Uterus (tissue), 4 donors: ENCODE data around the gene FGG. TPM values are rescaled to one million over a fixed set of nuclear protein-coding genes. Genes with fewer than 3 reads are reported as not detected.
"Not testable (repeated sequence)": the region's sequence is repeated elsewhere in the genome, so short reads cannot be mapped to it uniquely, and the experiment has no call there.

Source experiments
- DNase-seq, 2 donors: peaks; one replicate each; pipeline ENCODE4 v3.0.0-alpha.2; 2019 to 2020
- H3K27ac ChIP-seq, 2 donors: fragments of 200-600 bp; sonication (generic); 1 replicate in 1 of 2; 2 replicates in 1 of 2; pipeline ENCODE4 v1.5.1; 2016 to 2018
- H3K27me3 ChIP-seq, 2 donors: fragments of 200-600 bp; sonication (generic); one replicate each; pipeline ENCODE4 v1.5.1; 2018 to 2019; ENCODE audit warnings: control low read depth in 1 of 2
- H3K36me3 ChIP-seq, 2 donors: fragments of 200-600 bp; sonication (generic); one replicate each; pipeline ENCODE4 v1.5.1; 2019; ENCODE audit warnings: control low read depth in 1 of 2
- H3K4me1 ChIP-seq, 2 donors: fragments of 200-600 bp; sonication (generic); one replicate each; pipeline ENCODE4 v1.5.1; 2018 to 2019; ENCODE audit warnings: control low read depth in 1 of 2
- H3K4me3 ChIP-seq, 2 donors: fragments of 200-600 bp; sonication (generic); 1 replicate in 1 of 2; 2 replicates in 1 of 2; pipeline ENCODE4 v1.5.1; 2018 to 2019; ENCODE audit warnings: mild to moderate bottlenecking in 1 of 2
- H3K9me3 ChIP-seq, 2 donors: fragments of 200-600 bp; sonication (generic); one replicate each; pipeline ENCODE4 v1.5.1; 2019; ENCODE audit warnings: control low read depth in 1 of 2
- POLR2A ChIP-seq, 2 donors: fragments of 450-650 bp; IDR thresholded peaks; one replicate each; pipeline ENCODE4 v1.6.1; 2016; ENCODE audit warnings: antibody characterized with exemption in 2 of 2, mild to moderate bottlenecking in 1 of 2, moderate library complexity in 1 of 2
- intact Hi-C: fragments of 100-400 bp; cut with DNase I; formaldehyde crosslinking; loops from one replicate; pipeline ENCODE4 v1.15.1; 2023; ENCODE audit warnings: low total_unique reads
- total RNA-seq, 4 donors: library from RNA; depleted of rRNA in 3 of 4; stranded (reverse); fragments of >200 nt in 3 of 4; gene quantifications; one replicate each; pipeline versions ENCODE4 v1.1.0 to v1.2.4, GENCODE V29; 2014 to 2023
- TF ChIP-seq, protein P1 (sequence below), 4 experiments: fragments of 200-600 bp in 2 of 4; fragments of 450-650 bp in 2 of 4; sonication (generic) in 2 of 4; IDR thresholded peaks; one replicate each; pipeline ENCODE4 v1.5.1; 2016 to 2019; ENCODE audit warnings: antibody characterized with exemption in 4 of 4, mild to moderate bottlenecking in 2 of 4, moderate library complexity in 1 of 4
- donor health status: DM: yes; HTN: yes; CAD: no.

FGG gene
- total RNA-seq, 4 donors from 2014 or later: 0.61 TPM; not detected in 3

DNA sequence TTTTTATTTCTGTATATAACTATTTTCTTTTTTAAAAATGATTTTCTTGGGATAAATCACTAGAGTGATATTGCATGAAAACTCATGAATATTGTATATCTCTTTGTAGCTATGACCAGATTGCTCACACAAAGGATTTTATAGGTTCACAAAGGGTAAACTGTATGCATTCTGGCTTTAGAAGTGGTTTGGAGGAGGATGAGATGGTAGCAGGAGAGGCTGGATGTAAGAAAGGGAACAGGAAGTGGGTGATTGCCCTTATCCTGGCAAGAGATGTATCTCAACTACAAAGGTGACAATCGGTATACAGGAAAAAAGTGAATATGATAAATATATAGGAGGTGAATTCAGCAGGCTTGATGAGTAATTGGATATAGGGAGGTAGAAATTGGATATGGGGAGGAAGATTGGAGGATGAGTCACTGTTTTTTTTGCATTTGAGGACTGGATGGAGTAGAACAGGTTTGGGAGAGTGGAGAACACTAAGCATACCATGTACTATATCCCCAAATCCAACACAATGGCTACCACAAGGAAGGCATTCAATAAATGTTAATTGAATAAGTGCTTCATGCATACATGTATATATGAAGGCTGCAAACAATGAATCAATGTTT, 9.9 kb downstream of the FGG start:
- DNase-seq: no peak
- TF ChIP-seq POLR2A (IDR thresholded peaks at IDR 0.05): no peak
- TF ChIP-seq, protein P1, sequence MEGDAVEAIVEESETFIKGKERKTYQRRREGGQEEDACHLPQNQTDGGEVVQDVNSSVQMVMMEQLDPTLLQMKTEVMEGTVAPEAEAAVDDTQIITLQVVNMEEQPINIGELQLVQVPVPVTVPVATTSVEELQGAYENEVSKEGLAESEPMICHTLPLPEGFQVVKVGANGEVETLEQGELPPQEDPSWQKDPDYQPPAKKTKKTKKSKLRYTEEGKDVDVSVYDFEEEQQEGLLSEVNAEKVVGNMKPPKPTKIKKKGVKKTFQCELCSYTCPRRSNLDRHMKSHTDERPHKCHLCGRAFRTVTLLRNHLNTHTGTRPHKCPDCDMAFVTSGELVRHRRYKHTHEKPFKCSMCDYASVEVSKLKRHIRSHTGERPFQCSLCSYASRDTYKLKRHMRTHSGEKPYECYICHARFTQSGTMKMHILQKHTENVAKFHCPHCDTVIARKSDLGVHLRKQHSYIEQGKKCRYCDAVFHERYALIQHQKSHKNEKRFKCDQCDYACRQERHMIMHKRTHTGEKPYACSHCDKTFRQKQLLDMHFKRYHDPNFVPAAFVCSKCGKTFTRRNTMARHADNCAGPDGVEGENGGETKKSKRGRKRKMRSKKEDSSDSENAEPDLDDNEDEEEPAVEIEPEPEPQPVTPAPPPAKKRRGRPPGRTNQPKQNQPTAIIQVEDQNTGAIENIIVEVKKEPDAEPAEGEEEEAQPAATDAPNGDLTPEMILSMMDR (IDR thresholded peaks at IDR 0.05): no peak
- Histone ChIP-seq H3K27me3 (no peaks in the 10 kb centered on the region), H3K4me3 (no peak overlapping the region), H3K27ac (no peak overlapping the region), H3K9me3 (no peaks in the 10 kb centered on the region), H3K36me3 (no peaks in the 10 kb centered on the region), H3K4me1 (no peaks in the 10 kb centered on the region)
- intact Hi-C loops: no loop called here

DNA sequence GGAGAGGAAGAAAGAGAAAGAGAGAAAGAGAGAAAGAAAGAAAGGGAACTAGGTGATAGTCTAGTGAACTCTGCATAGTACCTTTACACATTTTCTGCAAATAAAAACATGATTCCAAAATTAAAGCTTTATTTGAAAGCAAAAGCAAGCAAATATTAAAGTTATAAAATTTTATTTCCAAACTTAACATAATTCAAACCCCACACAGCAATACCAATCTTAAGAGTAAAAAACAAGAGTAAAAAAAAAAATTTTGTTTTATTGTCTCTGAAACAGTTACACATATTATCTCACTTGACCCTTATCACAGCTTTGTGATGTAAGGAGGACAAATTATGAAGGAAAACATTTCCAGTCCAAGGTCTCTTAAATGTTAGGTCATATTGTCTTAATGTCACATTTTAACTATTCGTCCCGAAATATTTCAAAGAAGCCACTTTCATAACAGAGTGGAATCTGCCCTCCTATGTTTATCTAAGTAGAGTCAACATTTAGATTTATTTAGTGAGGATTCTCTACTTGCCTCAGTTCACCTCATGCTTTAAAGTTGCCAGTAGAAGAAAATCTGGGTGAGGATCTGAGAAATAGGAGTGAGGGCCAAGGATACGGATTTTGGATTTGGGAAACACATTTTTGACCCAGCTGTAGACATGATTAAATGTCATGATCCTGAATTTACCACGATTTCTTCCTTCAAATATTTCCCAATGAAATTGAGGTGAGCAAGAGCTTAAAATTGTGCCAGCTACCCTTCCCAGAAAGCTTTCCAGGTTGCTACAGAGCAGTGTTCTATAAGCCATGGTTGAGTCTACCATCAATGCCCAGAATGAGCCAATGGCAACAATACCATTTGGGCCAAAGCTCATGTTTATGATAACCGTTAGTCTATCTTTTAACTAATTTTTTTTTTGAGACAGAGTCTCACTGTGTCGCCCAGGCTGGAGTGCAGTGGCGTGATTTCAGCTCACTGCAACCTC, 14.4 kb downstream of the FGG start:
- H3K36me3 ChIP-seq: no peaks in the 10 kb centered on the region
- H3K27ac ChIP-seq: no peak overlapping the region
- TF ChIP-seq, protein P1 (IDR thresholded peaks at IDR 0.05): no peak
- TF ChIP-seq POLR2A (IDR thresholded peaks at IDR 0.05): no peak
- H3K4me1 ChIP-seq: no peaks in the 10 kb centered on the region
- no peak for DNase-seq
- no peaks in the 10 kb centered on the region for H3K27me3 ChIP-seq
- H3K4me3 ChIP-seq: no peak overlapping the region
- no peaks in the 10 kb centered on the region for H3K9me3 ChIP-seq
- intact Hi-C loops: no loop called here

DNA sequence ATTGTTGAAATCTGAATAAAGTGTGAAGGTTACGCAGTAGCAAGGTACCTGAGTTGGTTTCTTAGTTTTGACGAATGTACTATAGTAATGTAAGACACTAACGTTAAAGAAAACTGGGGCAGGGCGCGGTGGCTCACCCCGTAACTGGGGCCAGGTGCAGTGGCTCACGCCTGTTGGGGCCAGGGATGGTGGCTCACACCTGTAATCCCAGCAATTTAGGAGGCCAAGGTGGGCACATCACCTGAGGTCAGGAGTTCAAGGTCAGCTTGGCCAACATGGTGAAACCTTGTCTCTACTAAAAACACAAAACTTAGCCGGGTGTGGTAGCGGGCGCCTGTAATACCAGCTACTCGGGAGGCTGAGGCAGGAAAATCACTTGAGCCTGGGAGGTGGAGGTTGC, 15.2 kb downstream of the FGG start:
- H3K9me3 ChIP-seq, H3K36me3 ChIP-seq, intact Hi-C loops, H3K27ac ChIP-seq, H3K4me1 ChIP-seq, DNase-seq, H3K4me3 ChIP-seq, H3K27me3 ChIP-seq: not testable (repeated sequence)

DNA sequence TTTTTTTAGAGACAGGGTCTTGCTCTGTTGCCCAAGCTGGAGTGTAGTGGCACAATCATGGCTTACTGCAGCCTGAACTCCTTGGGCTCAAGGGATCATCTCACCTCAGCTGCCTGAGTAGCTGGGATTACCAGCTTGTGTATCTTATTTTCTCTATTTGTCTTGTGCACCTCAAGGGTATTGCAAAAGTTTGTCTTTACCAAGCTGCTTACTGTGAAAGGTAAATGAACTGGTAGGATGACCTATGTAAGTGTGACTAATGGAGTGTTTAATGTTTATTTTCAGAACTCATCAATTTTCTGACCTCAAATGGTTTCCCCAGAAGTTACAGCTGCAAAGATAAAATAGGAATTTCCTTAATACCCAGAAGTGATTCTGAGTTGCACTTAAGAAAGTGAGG, 16.6 kb downstream of the FGG start:
- DNase-seq: no peak
- no peaks in the 10 kb centered on the region for H3K4me1 ChIP-seq
- no peaks in the 10 kb centered on the region for H3K27me3 ChIP-seq
- TF ChIP-seq POLR2A (IDR thresholded peaks at IDR 0.05): no peak
- TF ChIP-seq, protein P1 (IDR thresholded peaks at IDR 0.05): no peak
- no peak overlapping the region for H3K27ac ChIP-seq
- H3K9me3 ChIP-seq: no peaks in the 10 kb centered on the region
- no peaks in the 10 kb centered on the region for H3K36me3 ChIP-seq
- H3K4me3 ChIP-seq: no peak overlapping the region
- intact Hi-C loops: no loop called here

DNA sequence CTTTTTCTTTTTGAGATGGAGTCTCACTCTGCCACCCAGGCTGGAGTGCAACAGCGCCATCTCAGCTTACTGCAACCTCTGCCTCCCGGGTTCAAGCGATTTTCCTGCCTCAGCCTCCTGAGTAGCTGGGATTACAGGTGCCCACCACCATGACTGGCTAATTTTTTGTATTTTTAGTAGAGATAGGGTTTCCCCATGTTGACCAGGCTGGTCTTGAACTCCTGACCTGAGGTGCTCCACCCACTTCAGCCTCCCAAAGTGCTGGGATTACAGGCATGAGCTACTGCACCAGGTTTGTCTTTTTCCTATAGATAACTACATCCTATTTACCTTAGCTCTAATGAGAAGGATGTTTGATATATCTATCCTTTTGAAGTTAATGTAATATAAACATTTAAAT, 18.1 kb downstream of the FGG start:
- H3K27me3 ChIP-seq, H3K27ac ChIP-seq, H3K4me3 ChIP-seq, H3K36me3 ChIP-seq, DNase-seq, H3K4me1 ChIP-seq, H3K9me3 ChIP-seq, intact Hi-C loops: not testable (repeated sequence)

DNA sequence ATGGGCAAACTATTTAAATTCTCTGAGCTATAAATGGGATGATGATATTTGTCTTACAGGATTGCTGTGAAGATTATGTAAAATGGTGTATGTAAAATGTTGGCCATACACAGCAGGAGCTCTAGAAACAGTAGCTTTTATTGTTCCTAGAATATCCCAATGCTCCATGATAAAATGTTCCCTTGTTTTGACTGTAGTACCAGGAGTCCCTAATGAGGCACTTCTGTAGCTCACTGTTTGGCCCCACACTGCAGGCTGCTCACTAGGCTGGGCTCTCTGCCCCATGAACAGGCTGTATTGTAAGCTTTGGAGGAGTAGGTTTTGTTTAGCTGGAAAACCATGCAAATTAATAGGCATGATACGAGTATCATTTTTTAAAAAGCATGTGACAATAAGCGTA, 18.6 kb downstream of the FGG start:
- no peaks in the 10 kb centered on the region for H3K27me3 ChIP-seq
- no peak for DNase-seq
- TF ChIP-seq, protein P1 (IDR thresholded peaks at IDR 0.05): no peak
- TF ChIP-seq POLR2A (IDR thresholded peaks at IDR 0.05): no peak
- intact Hi-C loops: no loop called here
- H3K4me1 ChIP-seq: no peaks in the 10 kb centered on the region
- H3K9me3 ChIP-seq: no peaks in the 10 kb centered on the region
- no peak overlapping the region for H3K4me3 ChIP-seq
- no peak overlapping the region for H3K27ac ChIP-seq
- no peaks in the 10 kb centered on the region for H3K36me3 ChIP-seq
